ENCODE data around the gene ENDOV.

The ENDOV gene

DNA sequence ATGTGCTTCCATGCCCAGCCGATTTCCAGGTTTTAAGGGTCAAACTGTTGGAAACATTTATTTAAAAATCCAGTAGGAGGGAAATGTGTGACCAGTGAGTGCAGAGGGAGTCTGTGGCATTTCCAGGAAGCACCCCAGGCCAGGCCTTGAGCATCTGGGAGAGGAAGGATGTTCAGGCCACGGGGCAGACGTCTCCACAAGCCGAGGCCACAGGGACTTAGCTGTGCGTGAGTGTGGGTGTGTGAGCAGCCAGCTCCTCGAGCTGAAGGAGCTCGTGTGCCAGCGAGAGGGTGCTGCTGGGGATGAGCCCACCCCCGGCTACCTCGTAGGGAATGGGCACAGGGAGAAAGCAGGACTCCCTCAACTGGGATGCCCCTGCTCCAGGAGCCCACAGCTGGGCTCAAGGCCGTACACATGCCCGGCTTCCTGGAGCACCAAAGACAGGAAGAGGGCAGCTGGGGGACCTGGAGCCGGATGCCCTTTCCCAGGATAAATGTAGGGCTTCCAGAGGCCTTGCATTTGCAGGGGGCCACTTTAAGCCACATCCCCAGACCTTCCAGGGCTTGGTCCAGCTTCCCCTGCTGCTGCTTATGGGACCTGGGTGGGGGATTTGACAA, 48.9 kb downstream of the ENDOV start:
- no peak for DNase-seq (ENCODE audit: low read depth)
- no peak overlapping the region for H3K4me3 ChIP-seq (ENCODE audit: control insufficient read depth, low read depth, low read length)
- TF ChIP-seq, protein P1, sequence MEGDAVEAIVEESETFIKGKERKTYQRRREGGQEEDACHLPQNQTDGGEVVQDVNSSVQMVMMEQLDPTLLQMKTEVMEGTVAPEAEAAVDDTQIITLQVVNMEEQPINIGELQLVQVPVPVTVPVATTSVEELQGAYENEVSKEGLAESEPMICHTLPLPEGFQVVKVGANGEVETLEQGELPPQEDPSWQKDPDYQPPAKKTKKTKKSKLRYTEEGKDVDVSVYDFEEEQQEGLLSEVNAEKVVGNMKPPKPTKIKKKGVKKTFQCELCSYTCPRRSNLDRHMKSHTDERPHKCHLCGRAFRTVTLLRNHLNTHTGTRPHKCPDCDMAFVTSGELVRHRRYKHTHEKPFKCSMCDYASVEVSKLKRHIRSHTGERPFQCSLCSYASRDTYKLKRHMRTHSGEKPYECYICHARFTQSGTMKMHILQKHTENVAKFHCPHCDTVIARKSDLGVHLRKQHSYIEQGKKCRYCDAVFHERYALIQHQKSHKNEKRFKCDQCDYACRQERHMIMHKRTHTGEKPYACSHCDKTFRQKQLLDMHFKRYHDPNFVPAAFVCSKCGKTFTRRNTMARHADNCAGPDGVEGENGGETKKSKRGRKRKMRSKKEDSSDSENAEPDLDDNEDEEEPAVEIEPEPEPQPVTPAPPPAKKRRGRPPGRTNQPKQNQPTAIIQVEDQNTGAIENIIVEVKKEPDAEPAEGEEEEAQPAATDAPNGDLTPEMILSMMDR (IDR thresholded peaks at IDR 0.05; ENCODE audit: control insufficient read depth, insufficient read depth, low read depth, low read length, missing control alignments), result no peak

DNA sequence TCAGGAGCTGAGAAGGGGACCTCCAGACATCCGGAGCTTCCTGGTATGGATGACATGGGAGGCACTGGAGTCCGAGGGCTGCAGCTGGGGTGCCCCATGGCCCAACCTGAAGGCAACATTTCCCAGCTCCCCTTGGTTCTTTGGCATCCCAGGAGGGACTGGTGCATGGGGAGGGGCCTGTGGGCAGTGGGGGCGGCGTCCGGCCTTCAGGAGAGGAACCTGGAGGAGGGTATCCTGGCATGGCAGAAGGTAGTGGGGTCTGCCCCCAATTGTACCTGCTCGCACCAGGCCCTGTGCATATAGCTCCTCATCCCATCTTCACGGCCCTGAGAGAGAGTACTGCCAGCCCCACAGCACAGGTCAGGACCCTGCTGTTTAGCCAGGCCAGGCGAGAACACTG, 49.5 kb downstream of the ENDOV start:
- TF ChIP-seq, protein P1 (IDR thresholded peaks at IDR 0.05; ENCODE audit: control insufficient read depth, insufficient read depth, low read depth, low read length, missing control alignments), result no peak
- no peak for DNase-seq (ENCODE audit: low read depth)
- no peak overlapping the region for H3K4me3 ChIP-seq (ENCODE audit: control insufficient read depth, low read depth, low read length)

DNA sequence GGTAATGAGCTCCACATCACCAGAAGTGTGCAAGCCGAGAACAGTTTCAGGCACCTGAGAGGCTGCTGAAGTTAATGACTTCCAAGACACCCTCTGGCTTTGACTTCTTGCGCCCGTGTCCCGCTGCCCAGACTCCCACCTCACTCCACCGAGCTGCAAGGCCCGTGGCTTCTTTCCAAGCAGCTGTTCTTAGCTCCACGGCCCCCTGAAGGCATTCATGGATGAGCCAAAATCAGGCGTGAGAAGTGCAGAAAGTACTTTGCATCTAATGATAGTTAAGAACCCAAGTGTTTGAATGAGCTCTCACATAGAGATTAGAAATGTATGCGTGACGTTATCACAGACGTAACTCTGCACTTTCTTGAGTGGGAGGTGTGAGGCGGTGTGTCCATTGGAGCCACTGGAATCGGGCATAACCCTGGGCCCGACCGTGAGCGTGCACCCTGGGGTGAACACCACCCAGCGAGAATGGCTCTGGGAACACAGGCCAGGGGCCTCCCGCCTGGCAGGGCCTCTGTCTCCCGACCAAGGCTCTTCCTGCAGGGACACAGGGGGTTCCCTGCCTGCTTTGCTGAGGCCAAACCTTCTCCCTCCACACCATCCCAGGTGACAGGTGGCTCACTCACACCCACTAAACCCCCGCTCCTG, 50.5 kb downstream of the ENDOV start:
- no peak for DNase-seq (ENCODE audit: low read depth)
- TF ChIP-seq, protein P1 (IDR thresholded peaks at IDR 0.05; ENCODE audit: control insufficient read depth, insufficient read depth, low read depth, low read length, missing control alignments), result no peak

DNA sequence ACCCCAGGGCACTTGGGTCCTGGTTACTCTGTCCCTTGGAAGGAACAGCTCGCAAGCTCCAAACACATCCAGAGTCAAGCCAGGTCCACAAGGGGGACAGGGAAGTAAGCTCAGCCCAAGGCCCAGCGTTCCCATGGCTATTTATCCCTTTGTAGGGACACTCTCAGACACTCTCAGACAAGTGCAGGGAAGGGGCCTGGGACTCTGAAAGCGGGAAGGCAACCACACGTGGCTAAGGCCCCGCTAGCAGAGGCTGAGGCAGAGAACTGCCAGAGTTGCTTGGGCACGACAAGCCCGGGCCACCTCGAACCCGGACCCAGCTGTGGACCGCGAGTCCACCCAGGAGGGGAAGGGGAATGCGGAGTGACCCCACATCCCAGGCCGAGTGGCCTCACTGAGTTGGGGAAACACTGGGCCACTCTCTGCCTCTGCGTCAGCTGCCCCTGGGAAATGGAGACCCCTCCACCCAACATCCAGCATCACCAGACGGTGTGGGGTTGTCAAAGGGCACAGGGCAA, 51.3 kb downstream of the ENDOV start:
- TF ChIP-seq, protein P1 (IDR thresholded peaks at IDR 0.05; ENCODE audit: control insufficient read depth, insufficient read depth, low read depth, low read length, missing control alignments), result no peak
- DNase-seq (ENCODE audit: low read depth), result no peak
- H3K4me3 ChIP-seq (ENCODE audit: control insufficient read depth, low read depth, low read length), result no peak overlapping the region

More for the DNA sequence above, 50.5 kb downstream of the ENDOV start:
- H3K4me3 ChIP-seq (ENCODE audit: control insufficient read depth, low read depth, low read length), result no peak overlapping the region

DNA sequence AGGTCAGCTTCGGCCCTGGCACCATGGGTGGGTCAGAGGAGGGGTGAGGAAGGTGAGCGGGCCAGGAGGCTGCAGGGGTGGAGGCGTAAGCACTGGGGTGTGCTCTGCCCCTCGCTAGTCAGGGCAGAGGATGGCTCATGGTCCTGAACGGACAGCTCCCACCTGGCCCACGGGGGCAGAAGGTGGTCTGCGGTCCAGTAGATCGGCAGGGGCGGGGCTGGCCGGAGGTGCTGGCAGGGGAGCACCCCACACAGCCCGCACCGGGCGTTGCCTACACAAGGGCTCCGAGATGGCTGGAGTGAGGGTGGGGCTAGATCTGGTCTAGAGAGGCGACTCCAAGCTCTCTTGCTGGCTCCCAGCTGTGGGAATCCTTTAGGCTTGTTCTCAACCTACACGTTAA, 53.3 kb downstream of the ENDOV start:
- TF ChIP-seq, protein P1 (IDR thresholded peaks at IDR 0.05; ENCODE audit: control insufficient read depth, insufficient read depth, low read depth, low read length, missing control alignments), result no peak
- no peak for DNase-seq (ENCODE audit: low read depth)

DNA sequence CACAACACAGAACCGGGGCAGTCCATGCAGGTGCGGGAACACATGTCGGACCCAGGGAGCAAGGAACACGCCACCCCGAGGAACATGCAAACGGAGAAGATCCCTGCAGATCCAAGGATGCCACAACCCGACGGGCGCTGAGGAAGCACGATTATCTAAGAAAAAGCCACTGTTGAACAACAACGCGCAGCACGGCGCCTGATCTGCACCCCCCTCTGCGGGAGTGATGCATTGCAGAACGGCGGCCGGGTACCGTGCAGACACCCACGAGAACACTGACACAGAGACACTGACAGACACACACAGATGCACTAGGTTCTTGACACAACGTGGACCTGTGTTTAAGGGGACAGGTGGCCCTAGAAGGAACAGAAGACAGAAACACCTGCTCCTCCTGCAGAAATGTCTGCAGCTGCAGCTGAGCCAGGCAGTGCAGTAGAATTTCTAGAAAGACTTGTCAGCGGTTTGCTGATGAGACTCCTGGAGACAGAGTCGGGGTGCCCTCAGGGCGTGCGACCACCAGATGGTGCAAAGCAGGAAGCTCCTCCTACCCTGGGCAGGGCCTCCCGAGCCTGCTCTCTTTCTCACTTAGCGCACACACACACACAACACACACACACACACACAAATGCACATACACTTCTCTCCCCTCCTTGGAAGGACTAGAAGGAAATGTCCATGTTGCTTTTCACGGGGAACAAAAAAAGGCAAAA, 54.0 kb downstream of the ENDOV start:
- no peak overlapping the region for H3K4me3 ChIP-seq (ENCODE audit: control insufficient read depth, low read depth, low read length)
- DNase-seq (ENCODE audit: low read depth), result no peak
- TF ChIP-seq, protein P1 (IDR thresholded peaks at IDR 0.05; ENCODE audit: control insufficient read depth, insufficient read depth, low read depth, low read length, missing control alignments), result no peak

More for the DNA sequence above, 53.3 kb downstream of the ENDOV start:
- no peak overlapping the region for H3K4me3 ChIP-seq (ENCODE audit: control insufficient read depth, low read depth, low read length)

Data from AG09309 (cell line).